ENCODE measurements around the gene BEGAIN. TPM values are rescaled to one million over a fixed set of nuclear protein-coding genes. Genes with fewer than 3 reads are reported as not detected.

The BEGAIN gene
- total RNA-seq, 4 donors from 2014 or later: 0.25 to 2.2 (median 1.6) TPM

- intact Hi-C loops (cut with DNase I; ENCODE audit: low total_unique reads): no loop called here
- TF ChIP-seq CTCF (IDR thresholded peaks at IDR 0.05): no peak
- no peak for TF ChIP-seq POLR2A (IDR thresholded peaks at IDR 0.05)
- no peak for DNase-seq (ENCODE audit: low spot score in 2 of 2)
Observed at GRCh38 chr14:100628225-100628624, 41.0 kb upstream of the BEGAIN start.

GRCh38 chr14:100626614-100627013 lies 39.4 kb upstream of the BEGAIN start:
- no peak for TF ChIP-seq CTCF (IDR thresholded peaks at IDR 0.05)
- TF ChIP-seq POLR2A (IDR thresholded peaks at IDR 0.05): no peak
- intact Hi-C loops (cut with DNase I; ENCODE audit: low total_unique reads): no loop called here
- no peak for DNase-seq (ENCODE audit: low spot score in 2 of 2)
- WGBS, 2 donors: 81 to 87% methylated on average over 1 of the region's 1 CpG
- H3K4me3 ChIP-seq (ENCODE audit: low read depth, poor library complexity, severe bottlenecking): no peak overlapping the region

More at GRCh38 chr14:100628225-100628624, 41.0 kb upstream of the BEGAIN start:
- WGBS, 2 donors: 87 to 88% methylated on average over 12 of the region's 12 CpGs
- no peak overlapping the region for H3K4me3 ChIP-seq (ENCODE audit: low read depth, poor library complexity, severe bottlenecking)

GRCh38 chr14:100623961-100624360 lies 36.7 kb upstream of the BEGAIN start:
- 84 to 87% methylated on average over 8 of the region's 8 CpGs for WGBS, 2 donors
- TF ChIP-seq POLR2A (IDR thresholded peaks at IDR 0.05) (no peak), CTCF (IDR thresholded peaks at IDR 0.05) (no peak)
- DNase-seq (ENCODE audit: low spot score in 2 of 2): no peak
- intact Hi-C loops (cut with DNase I; ENCODE audit: low total_unique reads): no loop called here
- H3K4me3 ChIP-seq (ENCODE audit: low read depth, poor library complexity, severe bottlenecking): no peak overlapping the region

GRCh38 chr14:100623557-100623956 lies 36.3 kb upstream of the BEGAIN start:
- no peak for TF ChIP-seq POLR2A (IDR thresholded peaks at IDR 0.05)
- intact Hi-C loops (cut with DNase I; ENCODE audit: low total_unique reads): no loop called here
- no peak overlapping the region for H3K4me3 ChIP-seq (ENCODE audit: low read depth, poor library complexity, severe bottlenecking)
- WGBS, 2 donors: 95 to 100% methylated on average over 1 of the region's 1 CpG
- DNase-seq (ENCODE audit: low spot score in 2 of 2): no peak

GRCh38 chr14:100622708-100623485 lies 35.7 kb upstream of the BEGAIN start:
- no peak for DNase-seq (ENCODE audit: low spot score in 2 of 2)
- intact Hi-C loops (cut with DNase I; ENCODE audit: low total_unique reads): no loop called here
- WGBS, 2 donors: 70 to 71% methylated on average over 20 to 22 of the region's 22 CpGs
- no peak for TF ChIP-seq POLR2A (IDR thresholded peaks at IDR 0.05)
- no peak for TF ChIP-seq CTCF (IDR thresholded peaks at IDR 0.05)
- H3K4me3 ChIP-seq (ENCODE audit: low read depth, poor library complexity, severe bottlenecking): no peak overlapping the region

- WGBS, 2 donors: 30 to 36% methylated on average over 7 to 8 of the region's 8 CpGs
- H3K4me3 ChIP-seq (ENCODE audit: low read depth, poor library complexity, severe bottlenecking): no peak overlapping the region
- DNase-seq (ENCODE audit: low spot score in 2 of 2): no peak
- TF ChIP-seq POLR2A (IDR thresholded peaks at IDR 0.05): no peak
- TF ChIP-seq CTCF (IDR thresholded peaks at IDR 0.05): no peak
- intact Hi-C loops (cut with DNase I; ENCODE audit: low total_unique reads): no loop called here
Observed at GRCh38 chr14:100622224-100622623, 35.0 kb upstream of the BEGAIN start.
